SK-MEL-5 (cell line): ENCODE data around the gene FBXL2. TPM values are rescaled to one million over a fixed set of nuclear protein-coding genes. Genes with fewer than 3 reads are reported as not detected.

Source experiments
- DNase-seq: peaks from one replicate; pipeline ENCODE4 v3.0.0-alpha.2; 2016; ENCODE audit warnings: low read depth, low spot score
- in situ Hi-C: cut with HindIII; loops from 2 replicates; pipeline ENCODE4 v1.10.0; 2016; ENCODE audit warnings: low sequenced_read_pairs, high pct_unique_total_duplicates, low pct_unique_long_range_greater_than_20kb
- polyA plus RNA-seq, 2 experiments: library from polyadenylated mRNA; depleted of rRNA; stranded (reverse); fragments of >200 nt; gene quantifications; 2 replicates each; pipeline ENCODE4 v1.2.3, GENCODE V29; 2015
- total RNA-seq: library from RNA; depleted of rRNA; stranded (reverse); fragments of >200 nt; shearing (Covaris generic); gene quantifications from 2 replicates; pipeline ENCODE4 v1.2.3, GENCODE V29; 2014; rRNA removed

Gene FBXL2
- 8.8 and 9.7 TPM in 2 replicates for total RNA-seq
- 7.1 and 8.8 TPM in 2 replicates for polyA plus RNA-seq (2015; cell fraction: cytosol; rRNA removed)
- 30.6 and 38.5 TPM in 2 replicates for polyA plus RNA-seq (2015; cell fraction: nucleus; rRNA removed)

GRCh38 chr3:33277193-33277882, at the start of gene FBXL2:
Gene FBXL2, plus strand, starts transcription at chr3:33277442. Its CDS starts 71 bp downstream, at chr3:33277513.
- peak; percentile 80 for DNase-seq
- in situ Hi-C loops, result no loop called here

GRCh38 chr3:33229066-33229465, 48.2 kb upstream of the FBXL2 start:
- DNase-seq, result no peak
- in situ Hi-C loops, result no loop called here

GRCh38 chr3:33229947-33230346, 47.3 kb upstream of the FBXL2 start:
- no peak for DNase-seq
- in situ Hi-C loops, result no loop called here

GRCh38 chr3:33231756-33232465, 45.3 kb upstream of the FBXL2 start:
- DNase-seq, result peak; percentile 86
- in situ Hi-C loops, result no loop called here

GRCh38 chr3:33233884-33234283, 43.4 kb upstream of the FBXL2 start:
- in situ Hi-C loops, result no loop called here
- peak; percentile 58 for DNase-seq

- no peak for DNase-seq
- in situ Hi-C loops, result no loop called here
Observed at GRCh38 chr3:33236005-33236404, 41.2 kb upstream of the FBXL2 start.

GRCh38 chr3:33237439-33237838, 39.8 kb upstream of the FBXL2 start:
- in situ Hi-C loops, result no loop called here
- no peak for DNase-seq

- in situ Hi-C loops, result no loop called here
Observed at GRCh38 chr3:33238923-33239322, 38.3 kb upstream of the FBXL2 start.

GRCh38 chr3:33240261-33240660, 37.0 kb upstream of the FBXL2 start:
- no peak for DNase-seq
- in situ Hi-C loops, result no loop called here

More at GRCh38 chr3:33238923-33239322, 38.3 kb upstream of the FBXL2 start:
- no peak for DNase-seq

GRCh38 chr3:33246786-33247185, 30.5 kb upstream of the FBXL2 start:
- in situ Hi-C loops, result no loop called here
- no peak for DNase-seq

GRCh38 chr3:33250712-33251111, 26.5 kb upstream of the FBXL2 start:
- no peak for DNase-seq
- in situ Hi-C loops, result no loop called here

- no peak for DNase-seq
- in situ Hi-C loops, result no loop called here
Observed at GRCh38 chr3:33256249-33256648, 21.0 kb upstream of the FBXL2 start.

- no peak for DNase-seq
- in situ Hi-C loops, result no loop called here
Observed at GRCh38 chr3:33260104-33260503, 17.1 kb upstream of the FBXL2 start.

GRCh38 chr3:33269385-33269784, 7.9 kb upstream of the FBXL2 start:
- in situ Hi-C loops, result no loop called here
- no peak for DNase-seq

- DNase-seq, result no peak
- in situ Hi-C loops, result no loop called here
Observed at GRCh38 chr3:33271324-33271723, 5.9 kb upstream of the FBXL2 start.

- in situ Hi-C loops, result no loop called here
- DNase-seq, result no peak
Observed at GRCh38 chr3:33273628-33274027, 3.6 kb upstream of the FBXL2 start.

GRCh38 chr3:33278163-33278562, 921 bp downstream of the FBXL2 start:
- in situ Hi-C loops, result no loop called here
- no peak for DNase-seq

- in situ Hi-C loops, result no loop called here
- no peak for DNase-seq
Observed at GRCh38 chr3:33287672-33288282, 10.5 kb downstream of the FBXL2 start.
